ENCODE data around the gene MORF4L1.

DNA sequence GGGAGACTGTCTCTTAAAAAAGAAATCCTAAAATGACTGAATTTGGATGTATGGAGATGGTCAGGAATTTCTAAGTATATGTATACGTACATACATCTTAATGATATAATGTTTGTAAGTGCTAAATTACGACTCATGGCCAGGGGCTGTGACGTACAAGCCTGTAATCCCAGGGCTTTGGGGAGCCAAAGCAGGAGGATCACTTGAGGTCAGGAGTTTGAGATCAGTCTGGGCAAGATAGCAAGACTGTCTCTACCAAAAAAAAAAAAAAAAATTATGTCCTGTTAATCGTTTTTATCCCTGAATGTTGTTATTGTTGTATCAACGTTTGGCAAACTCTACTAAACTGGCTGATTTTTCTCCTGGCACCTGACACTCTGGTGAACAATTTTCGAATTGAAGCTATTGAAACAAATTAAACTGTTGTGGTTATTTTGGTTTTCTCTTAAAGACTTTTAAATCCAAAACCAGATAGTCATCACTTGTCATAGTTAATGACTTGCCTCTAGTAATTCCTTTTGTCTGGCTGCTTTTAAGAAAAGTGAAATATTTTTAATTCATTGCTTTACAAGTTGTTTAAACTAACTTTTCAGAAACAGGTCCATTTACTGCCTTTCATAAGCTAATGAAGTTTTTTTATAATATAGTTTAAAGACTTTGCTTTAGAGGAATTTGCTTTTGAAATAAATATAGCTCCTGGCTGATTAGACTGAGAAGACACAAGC lies 7.0 kb downstream of the MORF4L1 start:
- TF ChIP-seq, protein P1, sequence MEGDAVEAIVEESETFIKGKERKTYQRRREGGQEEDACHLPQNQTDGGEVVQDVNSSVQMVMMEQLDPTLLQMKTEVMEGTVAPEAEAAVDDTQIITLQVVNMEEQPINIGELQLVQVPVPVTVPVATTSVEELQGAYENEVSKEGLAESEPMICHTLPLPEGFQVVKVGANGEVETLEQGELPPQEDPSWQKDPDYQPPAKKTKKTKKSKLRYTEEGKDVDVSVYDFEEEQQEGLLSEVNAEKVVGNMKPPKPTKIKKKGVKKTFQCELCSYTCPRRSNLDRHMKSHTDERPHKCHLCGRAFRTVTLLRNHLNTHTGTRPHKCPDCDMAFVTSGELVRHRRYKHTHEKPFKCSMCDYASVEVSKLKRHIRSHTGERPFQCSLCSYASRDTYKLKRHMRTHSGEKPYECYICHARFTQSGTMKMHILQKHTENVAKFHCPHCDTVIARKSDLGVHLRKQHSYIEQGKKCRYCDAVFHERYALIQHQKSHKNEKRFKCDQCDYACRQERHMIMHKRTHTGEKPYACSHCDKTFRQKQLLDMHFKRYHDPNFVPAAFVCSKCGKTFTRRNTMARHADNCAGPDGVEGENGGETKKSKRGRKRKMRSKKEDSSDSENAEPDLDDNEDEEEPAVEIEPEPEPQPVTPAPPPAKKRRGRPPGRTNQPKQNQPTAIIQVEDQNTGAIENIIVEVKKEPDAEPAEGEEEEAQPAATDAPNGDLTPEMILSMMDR (conservative IDR thresholded peaks at IDR 0.05 in 1 of 2, IDR thresholded peaks at IDR 0.05 in 1 of 2; ENCODE audit: extremely low read depth in 1 of 2, insufficient read depth in 1 of 2, low read depth in 1 of 2, low read length in 2 of 2), result no peak
- TF ChIP-seq EZH2 (IDR thresholded peaks at IDR 0.05; ENCODE audit: borderline replicate concordance, low read length), result no peak

Data from mammary epithelial cell (primary cell).